BJ (cell line): ENCODE results near the gene PIAS1. TPM values are rescaled to one million over a fixed set of nuclear protein-coding genes. Genes with fewer than 3 reads are reported as not detected.

Source experiments
- CTCF ChIA-PET: fragments of 350-600 bp; formaldehyde crosslinking; extraction: SDS; loops from one replicate; lab custom pipeline; 2021; ENCODE audit warnings: antibody characterized with exemption, inconsistent platforms; lab: Yijun Ruan, JAX
- POLR2A ChIA-PET: fragments of 300-600 bp; sonication (Branson Sonifier 250); formaldehyde crosslinking; extraction: SDS; loops from one replicate; lab custom pipeline; 2021; ENCODE audit warnings: antibody characterized with exemption; lab: Charles Lee
- DNase-seq: peaks from one replicate; pipeline ENCODE4 v3.0.0-alpha.2; 2011; ENCODE audit warnings: low read depth
- H3K27me3 ChIP-seq: 2 replicates; pipeline ENCODE4 v1.6.0; 2011; ENCODE audit warnings: low read length; ENCODE audit not compliant: control insufficient read depth, insufficient read depth
- H3K36me3 ChIP-seq: 2 replicates; pipeline ENCODE4 v1.5.1; 2011; ENCODE audit warnings: low read length; ENCODE audit not compliant: control insufficient read depth, insufficient read depth
- H3K4me3 ChIP-seq: 2 replicates; pipeline ENCODE4 v1.5.1; 2011; ENCODE audit warnings: low read depth, mild to moderate bottlenecking, control low read depth, low read length
- CTCF ChIP-seq: IDR thresholded peaks from 2 replicates; pipeline ENCODE4 v1.5.1; 2011; ENCODE audit warnings: low read depth, mild to moderate bottlenecking, control low read depth, inconsistent platforms, low read length, moderate library complexity; ENCODE audit not compliant: insufficient read depth
- polyA plus RNA-seq: library from polyadenylated mRNA; depleted of rRNA; stranded (reverse); fragments of >200 nt; gene quantifications from 2 replicates; pipeline ENCODE4 v1.2.3, GENCODE V29; 2011

The PIAS1 gene
- polyA plus RNA-seq, 1 experiment = 37.4 TPM

GRCh38 chr15:68051907-68052306 lies 2.2 kb upstream of the PIAS1 start:
- H3K4me3 ChIP-seq = no peak overlapping the region
- POLR2A ChIA-PET = no interaction called here
- no peak for DNase-seq
- TF ChIP-seq CTCF = no peak
- CTCF ChIA-PET = no interaction called here
- no peaks in the 10 kb centered on the region for H3K36me3 ChIP-seq
- H3K27me3 ChIP-seq = no peaks in the 10 kb centered on the region; the same call in 1 of the 2 replicates

- no peaks in the 10 kb centered on the region; the same call in 1 of the 2 replicates for H3K27me3 ChIP-seq
- H3K36me3 ChIP-seq = no peaks in the 10 kb centered on the region
- POLR2A ChIA-PET = no interaction called here
- no peak overlapping the region for H3K4me3 ChIP-seq
- DNase-seq = no peak
- CTCF ChIA-PET = no interaction called here
- TF ChIP-seq CTCF = no peak
Observed at GRCh38 chr15:68052431-68052830, 1.7 kb upstream of the PIAS1 start.

- CTCF ChIA-PET = interaction anchor here (0.9 to 1.4 kb wide), 2 partner anchors 29 to 190 kb away, joined by 3 to 8 read pairs; no protein-coding TSS in a partner anchor
Observed at GRCh38 chr15:68053001-68053400, 1.1 kb upstream of the PIAS1 start.

GRCh38 chr15:68054628-68055223 lies 611 bp downstream of the PIAS1 start:
- CTCF ChIA-PET = interaction anchor here (1.4 to 2.4 kb wide), 3 partner anchors 10 to 191 kb away, joined by 5 to 14 read pairs (median 8); no protein-coding TSS in a partner anchor

More at GRCh38 chr15:68053001-68053400, 1.1 kb upstream of the PIAS1 start:
- POLR2A ChIA-PET = no interaction called here
- Histone ChIP-seq H3K27me3 (no peaks in the 10 kb centered on the region; the same call in 1 of the 2 replicates), H3K36me3 (no peaks in the 10 kb centered on the region), H3K4me3 (no peak overlapping the region)
- no peak for TF ChIP-seq CTCF
- DNase-seq = no peak

GRCh38 chr15:68055224-68055705 lies 1.1 kb downstream of the PIAS1 start:
- TF ChIP-seq CTCF = no peak
- ChIA-PET POLR2A (no interaction called here), CTCF (interaction anchor here (1.4 to 2.4 kb wide), 2 partner anchors 10 to 192 kb away, joined by 5 to 14 read pairs; no protein-coding TSS in a partner anchor)
- peak overlapping the region; percentile 72 for H3K4me3 ChIP-seq
- H3K27me3 ChIP-seq = no peaks in the 10 kb centered on the region
- DNase-seq = no peak
- no peaks in the 10 kb centered on the region; the same call in 1 of the 2 replicates for H3K36me3 ChIP-seq

More at GRCh38 chr15:68054628-68055223, 611 bp downstream of the PIAS1 start:
- no peak for TF ChIP-seq CTCF
- H3K36me3 ChIP-seq = no peaks in the 10 kb centered on the region; the same call in 1 of the 2 replicates
- peak overlapping the region; percentile 72 for H3K4me3 ChIP-seq
- no peak for DNase-seq
- POLR2A ChIA-PET = no interaction called here
- H3K27me3 ChIP-seq = no peaks in the 10 kb centered on the region
